Glomerular endothelial cell (primary cell): Measurements from ENCODE around the gene SIGLECL1. TPM values are rescaled to one million over a fixed set of nuclear protein-coding genes. Genes with fewer than 3 reads are reported as not detected.

Source experiments
- DNase-seq: peaks from one replicate; pipeline ENCODE4 v3.0.0-alpha.2; 2011; ENCODE audit warnings: low read depth, low spot score; ENCODE audit errors: extremely low read depth
- total RNA-seq: library from RNA; depleted of rRNA; stranded (reverse); fragments of >200 nt; gene quantifications from 2 replicates; pipeline ENCODE4 v1.2.3, GENCODE V29; 2015

Gene SIGLECL1
- total RNA-seq, 1 donor from 2014 or later = not detected

GRCh38 chr19:51295382-51296126, 44.7 kb downstream of the SIGLECL1 start:
- DNase-seq = no peak

GRCh38 chr19:51296336-51297093, 45.6 kb downstream of the SIGLECL1 start:
- no peak for DNase-seq

GRCh38 chr19:51297406-51297805, 46.5 kb downstream of the SIGLECL1 start:
- no peak for DNase-seq

GRCh38 chr19:51301266-51301665, 50.4 kb downstream of the SIGLECL1 start:
- no peak for DNase-seq

- no peak for DNase-seq
Observed at GRCh38 chr19:51305479-51305878, 54.6 kb downstream of the SIGLECL1 start.

- DNase-seq = no peak
Observed at GRCh38 chr19:51311351-51312257, 60.7 kb downstream of the SIGLECL1 start, which contains the start of gene IGLON5. TSS of gene IGLON5 (plus strand) at chr19:51311644. CDS start at chr19:51311848, 204 bp downstream.

- no peak for DNase-seq
Observed at GRCh38 chr19:51316688-51317087, 65.8 kb downstream of the SIGLECL1 start.

- DNase-seq = no peak
Observed at GRCh38 chr19:51317376-51317775, 66.5 kb downstream of the SIGLECL1 start.

GRCh38 chr19:51317968-51318367, 67.1 kb downstream of the SIGLECL1 start:
- DNase-seq = no peak

Other genes with a start within 250 kb of the SIGLECL1 start
- not detected in 2 replicates for gene KLK8, start 249.5 kb upstream of the SIGLECL1 start, total RNA-seq
- not detected in 2 replicates for gene KLK10, start 231.4 kb upstream of the SIGLECL1 start, total RNA-seq
- gene KLK11, start 224.5 kb upstream of the SIGLECL1 start, total RNA-seq = not detected in 2 replicates
- gene KLK12, start 216.1 kb upstream of the SIGLECL1 start, total RNA-seq = not detected in 2 replicates
- not detected in 2 replicates for gene KLK13, start 186.0 kb upstream of the SIGLECL1 start, total RNA-seq
- gene KLK14, start 168.2 kb upstream of the SIGLECL1 start, total RNA-seq = not detected in 2 replicates
- 17.1 and 19.3 TPM in 2 replicates for gene CTU1, start 142.7 kb upstream of the SIGLECL1 start, total RNA-seq
- gene SIGLEC9, start 126.2 kb upstream of the SIGLECL1 start, total RNA-seq = not detected in 2 replicates
- gene SIGLEC7, start 108.8 kb upstream of the SIGLECL1 start, total RNA-seq = not detected in 2 replicates
- gene CD33, start 26.0 kb upstream of the SIGLECL1 start, total RNA-seq = not detected in 2 replicates
- gene IGLON5, start 60.6 kb downstream of the SIGLECL1 start, total RNA-seq = not detected in 2 replicates
- gene VSIG10L, start 91.1 kb downstream of the SIGLECL1 start, total RNA-seq = 0.82 and 0.88 TPM in 2 replicates
- 64.5 and 70.8 TPM in 2 replicates for gene ETFB, start 115.3 kb downstream of the SIGLECL1 start, total RNA-seq
- gene CLDND2, start 117.9 kb downstream of the SIGLECL1 start, total RNA-seq = not detected in 2 replicates
- not detected in 2 replicates for gene NKG7, start 121.6 kb downstream of the SIGLECL1 start, total RNA-seq
- not detected in 2 replicates for gene LIM2, start 136.9 kb downstream of the SIGLECL1 start, total RNA-seq
- gene C19orf84, start 139.5 kb downstream of the SIGLECL1 start, total RNA-seq = not detected in 2 replicates
- gene SIGLEC10, start 166.6 kb downstream of the SIGLECL1 start, total RNA-seq = not detected in 2 replicates
- not detected in 2 replicates for gene SIGLEC8, start 207.4 kb downstream of the SIGLECL1 start, total RNA-seq
- gene CEACAM18, start 227.5 kb downstream of the SIGLECL1 start, total RNA-seq = not detected in 2 replicates